Fibroblast of lung (primary cell): ENCODE measurements around the gene AMOTL1.

ENCODE experiments used
- EZH2 ChIP-seq: IDR thresholded peaks from 2 replicates; pipeline ENCODE4 v1.5.1; 2012; ENCODE audit warnings: low read length, control low read depth, mild to moderate bottlenecking; ENCODE audit errors: missing control alignments
- TF ChIP-seq, protein P1 (sequence below), 2 donors: IDR thresholded peaks in 1 of 2; conservative IDR thresholded peaks in 1 of 2; 1 replicate in 1 of 2; 2 replicates in 1 of 2; pipeline ENCODE4 v1.5.1; 2011 to 2012; ENCODE audit warnings: low read length in 2 of 2, control low read depth in 1 of 2, inconsistent platforms in 1 of 2, low read depth in 1 of 2, mild to moderate bottlenecking in 1 of 2

DNA sequence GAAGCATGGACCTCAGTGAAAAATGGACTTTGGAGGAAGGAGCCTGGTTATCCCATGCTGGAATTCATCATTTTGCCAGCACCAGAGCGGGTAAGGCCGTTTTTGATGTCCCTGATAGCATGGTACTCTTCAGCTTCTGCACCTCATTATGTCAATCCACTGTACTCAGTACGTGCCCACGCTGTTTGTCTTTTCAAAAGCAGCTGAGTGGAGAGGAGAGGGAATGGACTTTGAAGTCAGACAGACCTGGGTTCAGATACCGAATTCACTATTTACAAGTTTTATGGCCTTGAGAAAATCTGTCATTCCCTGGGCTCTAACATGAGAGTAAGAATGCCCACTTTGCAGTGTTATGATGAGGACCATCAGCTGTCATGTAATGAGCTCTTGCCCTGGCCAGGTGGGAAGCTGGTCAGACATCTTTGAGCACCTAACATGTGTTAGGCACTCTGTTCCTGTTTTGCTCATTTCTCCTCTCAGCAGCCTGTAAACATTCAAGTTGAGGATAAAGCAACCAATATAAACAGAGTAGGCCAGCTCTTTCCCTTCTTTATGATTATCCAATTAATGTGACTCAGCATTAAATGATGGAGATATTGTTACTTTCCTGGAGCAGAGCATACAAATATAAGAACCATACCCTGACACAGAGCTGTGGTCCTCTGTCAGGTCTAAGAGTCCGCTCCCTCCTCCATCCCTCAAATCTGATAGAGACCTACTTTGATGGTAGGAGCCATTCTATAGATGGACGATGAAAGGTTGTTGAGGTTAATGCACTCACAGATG is 39.0 kb upstream of the AMOTL1 start:
- TF ChIP-seq, protein P1, sequence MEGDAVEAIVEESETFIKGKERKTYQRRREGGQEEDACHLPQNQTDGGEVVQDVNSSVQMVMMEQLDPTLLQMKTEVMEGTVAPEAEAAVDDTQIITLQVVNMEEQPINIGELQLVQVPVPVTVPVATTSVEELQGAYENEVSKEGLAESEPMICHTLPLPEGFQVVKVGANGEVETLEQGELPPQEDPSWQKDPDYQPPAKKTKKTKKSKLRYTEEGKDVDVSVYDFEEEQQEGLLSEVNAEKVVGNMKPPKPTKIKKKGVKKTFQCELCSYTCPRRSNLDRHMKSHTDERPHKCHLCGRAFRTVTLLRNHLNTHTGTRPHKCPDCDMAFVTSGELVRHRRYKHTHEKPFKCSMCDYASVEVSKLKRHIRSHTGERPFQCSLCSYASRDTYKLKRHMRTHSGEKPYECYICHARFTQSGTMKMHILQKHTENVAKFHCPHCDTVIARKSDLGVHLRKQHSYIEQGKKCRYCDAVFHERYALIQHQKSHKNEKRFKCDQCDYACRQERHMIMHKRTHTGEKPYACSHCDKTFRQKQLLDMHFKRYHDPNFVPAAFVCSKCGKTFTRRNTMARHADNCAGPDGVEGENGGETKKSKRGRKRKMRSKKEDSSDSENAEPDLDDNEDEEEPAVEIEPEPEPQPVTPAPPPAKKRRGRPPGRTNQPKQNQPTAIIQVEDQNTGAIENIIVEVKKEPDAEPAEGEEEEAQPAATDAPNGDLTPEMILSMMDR (conservative IDR thresholded peaks at IDR 0.05 in 1 of 2, IDR thresholded peaks at IDR 0.05 in 1 of 2; ENCODE audit: low read depth in 1 of 2, low read length in 2 of 2) = no peak
- TF ChIP-seq EZH2 = no peak
